ENCODE data around the gene LRRC37B.
"Not testable (repeated sequence)": the region's sequence is repeated elsewhere in the genome, so short reads cannot be mapped to it uniquely, and the experiment has no call there.

DNA sequence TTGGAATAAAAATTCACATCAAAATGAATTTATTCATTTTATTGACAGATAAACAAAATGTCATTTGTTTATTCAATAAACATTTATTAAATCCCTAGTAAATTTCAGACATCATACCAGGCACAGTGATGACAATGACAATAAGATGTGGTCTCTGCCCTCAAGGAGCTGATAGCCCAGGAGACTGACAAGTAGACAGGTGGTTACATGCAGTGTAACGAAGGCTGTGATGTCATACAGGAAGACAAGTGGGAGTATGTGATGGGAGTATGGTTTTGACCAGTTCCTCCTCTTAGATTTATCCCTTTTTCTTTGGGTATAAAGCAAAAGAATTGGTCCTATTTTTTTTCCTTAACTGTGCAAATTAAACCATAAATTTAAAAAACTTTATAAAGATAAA is 26.6 kb downstream of the LRRC37B start:
- TF ChIP-seq, protein P1, sequence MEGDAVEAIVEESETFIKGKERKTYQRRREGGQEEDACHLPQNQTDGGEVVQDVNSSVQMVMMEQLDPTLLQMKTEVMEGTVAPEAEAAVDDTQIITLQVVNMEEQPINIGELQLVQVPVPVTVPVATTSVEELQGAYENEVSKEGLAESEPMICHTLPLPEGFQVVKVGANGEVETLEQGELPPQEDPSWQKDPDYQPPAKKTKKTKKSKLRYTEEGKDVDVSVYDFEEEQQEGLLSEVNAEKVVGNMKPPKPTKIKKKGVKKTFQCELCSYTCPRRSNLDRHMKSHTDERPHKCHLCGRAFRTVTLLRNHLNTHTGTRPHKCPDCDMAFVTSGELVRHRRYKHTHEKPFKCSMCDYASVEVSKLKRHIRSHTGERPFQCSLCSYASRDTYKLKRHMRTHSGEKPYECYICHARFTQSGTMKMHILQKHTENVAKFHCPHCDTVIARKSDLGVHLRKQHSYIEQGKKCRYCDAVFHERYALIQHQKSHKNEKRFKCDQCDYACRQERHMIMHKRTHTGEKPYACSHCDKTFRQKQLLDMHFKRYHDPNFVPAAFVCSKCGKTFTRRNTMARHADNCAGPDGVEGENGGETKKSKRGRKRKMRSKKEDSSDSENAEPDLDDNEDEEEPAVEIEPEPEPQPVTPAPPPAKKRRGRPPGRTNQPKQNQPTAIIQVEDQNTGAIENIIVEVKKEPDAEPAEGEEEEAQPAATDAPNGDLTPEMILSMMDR (IDR thresholded peaks at IDR 0.05) = not testable (repeated sequence)
- not testable (repeated sequence) for TF ChIP-seq EZH2phosphoT487, EZH2 (IDR thresholded peaks at IDR 0.05)
